Natural killer cell (primary cell): ENCODE data around the gene METRNL. TPM values are rescaled to one million over a fixed set of nuclear protein-coding genes. Genes with fewer than 3 reads are reported as not detected.
A peak's percentile ranks its signal among the peaks of the same experiment; 100 is the strongest.
"Not testable (repeated sequence)": the region's sequence is repeated elsewhere in the genome, so short reads cannot be mapped to it uniquely, and the experiment has no call there.

Experiments
- ATAC-seq, 3 donors: fragments of 150-1000 bp in 2 of 3; fragments of 200-7000 bp in 1 of 3; cut with Tn5 transposase; 1 replicate in 1 of 3; 2 replicates in 2 of 3; pipeline ENCODE4 v1.10.0; 2021; ENCODE audit warnings: mild to moderate bottlenecking in 2 of 3, moderate library complexity in 2 of 3
- DNase-seq, 2 donors: peaks; one replicate each; pipeline versions ENCODE4 v3.0.0 to v3.0.0-alpha.2; 2013 to 2021; ENCODE audit warnings: mixed read lengths in 1 of 2
- H3K27ac ChIP-seq: one replicate; pipeline ENCODE4 v1.5.1; 2013; ENCODE audit warnings: mild to moderate bottlenecking, low read length
- H3K27me3 ChIP-seq: one replicate; pipeline ENCODE4 v1.6.1; 2013; ENCODE audit warnings: low read length; ENCODE audit not compliant: control insufficient read depth, insufficient read depth
- H3K36me3 ChIP-seq: one replicate; pipeline ENCODE4 v1.6.1; 2013; ENCODE audit warnings: low read length; ENCODE audit not compliant: control insufficient read depth, insufficient read depth
- H3K4me1 ChIP-seq: one replicate; pipeline ENCODE4 v1.6.1; 2013; ENCODE audit warnings: low read length; ENCODE audit not compliant: control insufficient read depth, insufficient read depth
- H3K4me3 ChIP-seq: one replicate; pipeline ENCODE4 v1.5.1; 2013; ENCODE audit warnings: low read length
- H3K9me3 ChIP-seq: one replicate; pipeline ENCODE4 v1.6.1; 2013; ENCODE audit warnings: low read length; ENCODE audit not compliant: control insufficient read depth, insufficient read depth
- H3K27ac Mint-ChIP-seq, 2 donors: one replicate each; pipeline ENCODE4 v1.8.0; 2022; ENCODE audit warnings: mild to moderate bottlenecking in 2 of 2, mixed read lengths in 2 of 2, moderate library complexity in 1 of 2
- H3K27me3 Mint-ChIP-seq, 2 donors: one replicate each; pipeline ENCODE4 v1.8.0; 2022; ENCODE audit warnings: low read depth in 2 of 2, mixed read lengths in 2 of 2
- H3K36me3 Mint-ChIP-seq: one replicate; pipeline ENCODE4 v1.8.0; 2022; ENCODE audit warnings: mixed read lengths
- H3K4me1 Mint-ChIP-seq, 2 donors: one replicate each; pipeline ENCODE4 v1.8.0; 2022; ENCODE audit warnings: mixed read lengths in 2 of 2
- H3K4me3 Mint-ChIP-seq: one replicate; pipeline ENCODE4 v1.8.0; 2022; ENCODE audit warnings: mild to moderate bottlenecking, moderate library complexity, mixed read lengths
- H3K9me3 Mint-ChIP-seq, 2 donors: one replicate each; pipeline ENCODE4 v1.8.0; 2022; ENCODE audit warnings: mixed read lengths in 2 of 2
- WGBS: methylation state at CpG from one replicate; pipeline ENCODE4 v1.1.7; 2013; ENCODE audit warnings: missing lambda C conversion rate; ENCODE audit not compliant: insufficient coverage; 5-methylcytosine and 5-hydroxymethylcytosine counted together
- intact Hi-C: fragments of 100-400 bp; cut with micrococcal nuclease; formaldehyde crosslinking; loops from one replicate; pipeline ENCODE4 v1.14.2; 2022
- total RNA-seq, 4 donors: library from RNA; stranded (reverse); fragments of 120-200 nt in 1 of 4; gene quantifications; one replicate each; pipeline versions ENCODE4 v1.2.3 to v1.2.4, GENCODE V29; 2013 to 2022
- TF ChIP-seq, protein P1 (sequence below): fragments of 200-600 bp; IDR thresholded peaks from one replicate; pipeline ENCODE4 v1.8.0; 2022; ENCODE audit warnings: antibody characterized with exemption

The METRNL gene
- total RNA-seq, 3 donors from 2014 or later (not counting 1 experiment from before 2014, with no cell fraction given): 227 to 390 (median 325) TPM

DNA sequence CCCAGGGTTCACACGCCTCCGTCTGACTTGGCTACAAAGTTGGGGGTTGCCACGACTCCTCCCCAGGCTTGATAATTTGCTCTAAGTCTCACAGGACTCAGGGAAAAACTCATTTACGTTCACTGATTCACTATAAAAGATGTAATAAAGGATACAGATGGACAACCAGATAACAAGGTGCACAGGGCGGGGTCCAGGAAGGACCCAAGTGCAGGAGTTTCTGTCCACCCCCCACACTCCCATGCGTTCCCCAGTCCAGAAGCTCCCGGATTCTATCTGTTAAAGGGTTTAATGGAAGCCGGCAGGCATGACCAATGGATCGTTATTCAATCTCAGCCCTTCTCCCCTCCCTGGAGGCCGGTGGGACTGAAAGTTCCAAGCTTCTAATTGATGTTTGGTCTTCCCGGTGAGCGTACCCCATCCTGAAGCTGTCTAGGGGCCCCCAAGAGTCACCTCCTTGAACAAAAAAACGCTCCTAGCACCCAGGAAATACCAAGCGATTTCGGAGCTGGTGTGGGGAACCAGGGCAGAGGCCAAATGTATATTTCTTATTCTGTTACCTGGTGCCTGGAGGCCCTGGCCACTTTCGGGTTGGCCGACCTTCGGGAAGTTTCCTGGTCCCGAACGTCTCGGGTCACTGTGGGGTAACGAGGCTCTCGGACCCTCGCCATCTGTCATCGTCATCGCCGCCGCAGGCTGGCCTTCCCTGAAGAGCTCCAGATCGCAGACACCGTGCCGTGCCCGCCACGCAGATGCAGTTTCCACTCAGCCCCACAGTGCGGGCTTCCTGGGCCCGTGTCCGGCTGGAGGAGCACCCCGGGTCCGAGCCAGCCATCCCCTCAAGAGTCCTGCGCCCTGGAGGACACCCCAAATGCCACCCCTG, 13.5 kb upstream of the METRNL start:
- Mint-ChIP-seq H3K9me3 (no peaks in the 10 kb centered on the region), H3K36me3 (no peaks in the 10 kb centered on the region), H3K27me3 (peaks cover 0 to 2% of the 10 kb centered on the region in 2 donors), H3K4me1 (peaks cover 8 to 16% of the 10 kb centered on the region in 2 donors), H3K27ac (no peak overlapping the region), H3K4me3 (no peak overlapping the region)
- ATAC-seq: no peak
- Histone ChIP-seq H3K36me3 (no peaks in the 10 kb centered on the region), H3K4me3 (no peak overlapping the region), H3K9me3 (no peaks in the 10 kb centered on the region), H3K27me3 (no peaks in the 10 kb centered on the region), H3K4me1 (peaks cover 23% of the 10 kb centered on the region), H3K27ac (no peak overlapping the region)
- intact Hi-C loops: no loop called here
- TF ChIP-seq, protein P1, sequence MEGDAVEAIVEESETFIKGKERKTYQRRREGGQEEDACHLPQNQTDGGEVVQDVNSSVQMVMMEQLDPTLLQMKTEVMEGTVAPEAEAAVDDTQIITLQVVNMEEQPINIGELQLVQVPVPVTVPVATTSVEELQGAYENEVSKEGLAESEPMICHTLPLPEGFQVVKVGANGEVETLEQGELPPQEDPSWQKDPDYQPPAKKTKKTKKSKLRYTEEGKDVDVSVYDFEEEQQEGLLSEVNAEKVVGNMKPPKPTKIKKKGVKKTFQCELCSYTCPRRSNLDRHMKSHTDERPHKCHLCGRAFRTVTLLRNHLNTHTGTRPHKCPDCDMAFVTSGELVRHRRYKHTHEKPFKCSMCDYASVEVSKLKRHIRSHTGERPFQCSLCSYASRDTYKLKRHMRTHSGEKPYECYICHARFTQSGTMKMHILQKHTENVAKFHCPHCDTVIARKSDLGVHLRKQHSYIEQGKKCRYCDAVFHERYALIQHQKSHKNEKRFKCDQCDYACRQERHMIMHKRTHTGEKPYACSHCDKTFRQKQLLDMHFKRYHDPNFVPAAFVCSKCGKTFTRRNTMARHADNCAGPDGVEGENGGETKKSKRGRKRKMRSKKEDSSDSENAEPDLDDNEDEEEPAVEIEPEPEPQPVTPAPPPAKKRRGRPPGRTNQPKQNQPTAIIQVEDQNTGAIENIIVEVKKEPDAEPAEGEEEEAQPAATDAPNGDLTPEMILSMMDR: no peak
- WGBS: 94% methylated on average over 37 of the region's 39 CpGs
- DNase-seq: peak in 1 of 2 donors; percentile 7

DNA sequence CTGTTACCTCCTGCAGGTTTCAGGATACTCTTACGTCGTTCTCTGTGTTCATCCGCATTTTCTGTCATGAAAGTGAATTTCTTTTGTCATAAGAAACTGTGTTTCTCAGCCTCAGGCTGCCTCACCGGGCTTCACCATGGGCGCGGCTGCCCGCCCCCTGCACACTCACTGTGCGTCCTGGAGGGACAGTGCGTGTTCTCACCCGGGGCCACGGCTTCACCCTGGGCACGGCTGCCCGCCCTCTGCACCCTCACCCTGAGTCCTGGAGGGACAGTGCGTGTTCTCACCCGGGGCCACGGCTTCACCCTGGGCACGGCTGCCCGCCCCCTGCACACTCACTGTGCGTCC, 12.9 kb upstream of the METRNL start:
- H3K9me3 Mint-ChIP-seq, H3K27ac Mint-ChIP-seq, H3K27me3 Mint-ChIP-seq, H3K4me3 Mint-ChIP-seq, H3K9me3 ChIP-seq, DNase-seq, H3K4me3 ChIP-seq, H3K36me3 Mint-ChIP-seq, intact Hi-C loops, H3K27ac ChIP-seq, H3K27me3 ChIP-seq, ATAC-seq, H3K36me3 ChIP-seq: not testable (repeated sequence)
- peaks cover 13 to 20% of the 10 kb centered on the region in 2 donors for H3K4me1 Mint-ChIP-seq
- peaks cover 30% of the 10 kb centered on the region for H3K4me1 ChIP-seq
- WGBS: 91% methylated on average over 19 of the region's 19 CpGs

GRCh38 chr17:83067071-83067717, 12.2 kb upstream of the METRNL start:
- peaks cover 0 to 2% of the 10 kb centered on the region in 2 donors for H3K27me3 Mint-ChIP-seq
- H3K36me3 Mint-ChIP-seq: no peaks in the 10 kb centered on the region
- 89% methylated on average over 29 of the region's 29 CpGs for WGBS
- Histone ChIP-seq H3K27me3 (no peaks in the 10 kb centered on the region), H3K4me3 (no peak overlapping the region), H3K4me1 (peaks cover 36% of the 10 kb centered on the region), H3K27ac (no peak overlapping the region), H3K9me3 (no peaks in the 10 kb centered on the region), H3K36me3 (no peaks in the 10 kb centered on the region)
- ATAC-seq (no peak), DNase-seq (peak in 1 of 2 donors; percentile 6)
- TF ChIP-seq, protein P1: no peak
- no peak overlapping the region for H3K4me3 Mint-ChIP-seq
- no peak overlapping the region for H3K27ac Mint-ChIP-seq
- H3K4me1 Mint-ChIP-seq: peaks cover 19 to 27% of the 10 kb centered on the region in 2 donors
- no peaks in the 10 kb centered on the region for H3K9me3 Mint-ChIP-seq
- intact Hi-C loops: no loop called here

DNA sequence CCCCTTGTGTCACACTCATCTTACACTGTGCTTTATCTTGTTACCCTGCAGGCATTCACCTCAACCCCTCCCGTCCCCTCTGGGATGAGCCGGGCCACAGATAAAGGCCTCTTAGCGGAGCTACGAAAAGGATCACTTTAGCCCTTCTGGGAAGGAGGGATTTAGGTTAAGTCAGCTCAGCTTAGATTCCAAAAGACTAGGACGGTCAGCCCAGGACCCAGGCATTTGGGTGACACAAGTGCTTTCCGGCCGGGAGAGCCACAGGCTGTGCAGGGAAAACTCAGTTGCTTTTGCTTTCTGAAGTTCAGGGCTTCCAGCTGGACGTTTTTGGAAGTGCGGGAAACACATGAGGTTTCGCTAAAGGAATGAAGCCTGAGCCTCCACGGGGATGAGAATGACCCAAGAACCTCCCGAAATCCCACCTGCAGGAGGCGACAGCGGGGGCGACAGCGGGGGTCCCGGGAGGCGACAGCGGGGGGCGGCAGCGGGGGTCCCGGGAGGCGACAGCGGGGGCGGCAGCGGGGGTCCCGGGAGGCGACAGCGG, 11.6 kb upstream of the METRNL start:
- Mint-ChIP-seq H3K36me3 (no peaks in the 10 kb centered on the region), H3K27ac (no peak overlapping the region)

More for the DNA sequence above, 11.6 kb upstream of the METRNL start:
- Histone ChIP-seq H3K27me3 (no peaks in the 10 kb centered on the region), H3K9me3 (no peaks in the 10 kb centered on the region), H3K4me1 (peaks cover 38% of the 10 kb centered on the region), H3K27ac (no peak overlapping the region), H3K36me3 (no peaks in the 10 kb centered on the region), H3K4me3 (no peak overlapping the region)
- Mint-ChIP-seq H3K9me3 (no peaks in the 10 kb centered on the region), H3K27me3 (peaks cover 0 to 2% of the 10 kb centered on the region in 2 donors), H3K4me1 (peaks cover 20 to 29% of the 10 kb centered on the region in 2 donors), H3K4me3 (peak overlapping the region; percentile 31)
- TF ChIP-seq, protein P1: no peak
- ATAC-seq (no peak), DNase-seq (no peak)
- intact Hi-C loops: no loop called here
- WGBS: 83% methylated on average over 26 of the region's 29 CpGs
